NB4 (cell line): ENCODE data around the gene PDE1A.

Experiments
- DNase-seq: peaks from one replicate; pipeline ENCODE4 v3.0.0; 2010; ENCODE audit warnings: low read depth
- H3K4me3 ChIP-seq: one replicate; pipeline ENCODE4 v1.5.1; 2011; ENCODE audit warnings: mild to moderate bottlenecking, low read depth, low read length, moderate library complexity
- MYC ChIP-seq: IDR thresholded peaks from 2 replicates; pipeline ENCODE4 v1.6.1; 2011; ENCODE audit warnings: low read depth, low read length
- POLR2A ChIP-seq: IDR thresholded peaks from 2 replicates; pipeline ENCODE4 v1.6.1; 2011; ENCODE audit warnings: mild to moderate bottlenecking; ENCODE audit not compliant: insufficient read length; ENCODE audit errors: extremely low read depth
- TF ChIP-seq, protein P1 (sequence below): IDR thresholded peaks from 2 replicates; pipeline ENCODE4 v1.6.1; 2011; ENCODE audit warnings: low read depth, low read length
- TF ChIP-seq, protein P2 (sequence below): IDR thresholded peaks from one replicate; pipeline ENCODE4 v1.5.1; 2012; ENCODE audit warnings: low read depth, low read length

The PDE1A gene

GRCh38 chr2:182098648-182099047 is 328.2 kb downstream of the PDE1A start:
- no peak overlapping the region for H3K4me3 ChIP-seq
- TF ChIP-seq, protein P1, sequence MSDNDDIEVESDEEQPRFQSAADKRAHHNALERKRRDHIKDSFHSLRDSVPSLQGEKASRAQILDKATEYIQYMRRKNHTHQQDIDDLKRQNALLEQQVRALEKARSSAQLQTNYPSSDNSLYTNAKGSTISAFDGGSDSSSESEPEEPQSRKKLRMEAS = no peak
- TF ChIP-seq MYC (no peak), POLR2A (no peak)
- TF ChIP-seq, protein P2, sequence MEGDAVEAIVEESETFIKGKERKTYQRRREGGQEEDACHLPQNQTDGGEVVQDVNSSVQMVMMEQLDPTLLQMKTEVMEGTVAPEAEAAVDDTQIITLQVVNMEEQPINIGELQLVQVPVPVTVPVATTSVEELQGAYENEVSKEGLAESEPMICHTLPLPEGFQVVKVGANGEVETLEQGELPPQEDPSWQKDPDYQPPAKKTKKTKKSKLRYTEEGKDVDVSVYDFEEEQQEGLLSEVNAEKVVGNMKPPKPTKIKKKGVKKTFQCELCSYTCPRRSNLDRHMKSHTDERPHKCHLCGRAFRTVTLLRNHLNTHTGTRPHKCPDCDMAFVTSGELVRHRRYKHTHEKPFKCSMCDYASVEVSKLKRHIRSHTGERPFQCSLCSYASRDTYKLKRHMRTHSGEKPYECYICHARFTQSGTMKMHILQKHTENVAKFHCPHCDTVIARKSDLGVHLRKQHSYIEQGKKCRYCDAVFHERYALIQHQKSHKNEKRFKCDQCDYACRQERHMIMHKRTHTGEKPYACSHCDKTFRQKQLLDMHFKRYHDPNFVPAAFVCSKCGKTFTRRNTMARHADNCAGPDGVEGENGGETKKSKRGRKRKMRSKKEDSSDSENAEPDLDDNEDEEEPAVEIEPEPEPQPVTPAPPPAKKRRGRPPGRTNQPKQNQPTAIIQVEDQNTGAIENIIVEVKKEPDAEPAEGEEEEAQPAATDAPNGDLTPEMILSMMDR = no peak
- no peak for DNase-seq

GRCh38 chr2:182097571-182098164 is 329.2 kb downstream of the PDE1A start:
- no peak for TF ChIP-seq POLR2A
- TF ChIP-seq, protein P1 = 0 out of 2 replicates have a peak, but pooled peaks have one; percentile 29
- H3K4me3 ChIP-seq = no peak overlapping the region
- DNase-seq = no peak

- no peak for DNase-seq
Observed at GRCh38 chr2:182090486-182090885, 336.4 kb downstream of the PDE1A start.

More at GRCh38 chr2:182090486-182090885, 336.4 kb downstream of the PDE1A start:
- no peak for TF ChIP-seq MYC
- TF ChIP-seq, protein P1 = no peak
- no peak for TF ChIP-seq POLR2A
- TF ChIP-seq, protein P2 = no peak
- H3K4me3 ChIP-seq = no peak overlapping the region
